Hepatocyte (in vitro differentiated cells): ENCODE data around the gene CTBP2. TPM values are rescaled to one million over a fixed set of nuclear protein-coding genes. Genes with fewer than 3 reads are reported as not detected.

Source experiments
- DNase-seq: peaks from one replicate; pipeline ENCODE4 v3.0.0-alpha.2; 2016; ENCODE audit warnings: low spot score
- H2AFZ ChIP-seq: fragments of 200-600 bp; sonication (generic); 2 replicates; pipeline ENCODE4 v1.6.0; 2016; ENCODE audit warnings: antibody characterized with exemption, mild to moderate bottlenecking
- H3K27ac ChIP-seq: fragments of 200-600 bp; sonication (generic); 2 replicates; pipeline ENCODE4 v1.5.1; 2016; ENCODE audit warnings: mild to moderate bottlenecking
- H3K27me3 ChIP-seq: fragments of 200-600 bp; sonication (generic); 2 replicates; pipeline ENCODE4 v1.6.1; 2016
- H3K36me3 ChIP-seq: fragments of 200-600 bp; sonication (generic); replicated peaks from 2 replicates; pipeline ENCODE4 v1.5.1; 2016; ENCODE audit warnings: low read depth; ENCODE audit not compliant: insufficient read depth
- H3K4me1 ChIP-seq: fragments of 200-600 bp; sonication (generic); 2 replicates; pipeline ENCODE4 v1.5.1; 2016; ENCODE audit warnings: mild to moderate bottlenecking, moderate library complexity; ENCODE audit not compliant: insufficient read depth
- H3K4me2 ChIP-seq: fragments of 200-600 bp; sonication (generic); 2 replicates; pipeline ENCODE4 v1.6.0; 2016
- H3K4me3 ChIP-seq: fragments of 200-600 bp; sonication (generic); 2 replicates; pipeline ENCODE4 v1.5.1; 2016; ENCODE audit warnings: mild to moderate bottlenecking
- H3K79me2 ChIP-seq: fragments of 200-600 bp; sonication (generic); 2 replicates; pipeline ENCODE4 v1.6.0; 2017; ENCODE audit warnings: mild to moderate bottlenecking
- H3K9me2 ChIP-seq: fragments of 200-600 bp; sonication (generic); replicated peaks from 2 replicates; pipeline ENCODE4 v1.6.0; 2017; ENCODE audit warnings: mild to moderate bottlenecking; ENCODE audit not compliant: insufficient read depth
- H3K9me3 ChIP-seq: fragments of 200-600 bp; sonication (generic); 2 replicates; pipeline ENCODE4 v1.5.1; 2016; ENCODE audit warnings: low read depth, mild to moderate bottlenecking
- H4K20me1 ChIP-seq: fragments of 200-600 bp; sonication (generic); 2 replicates; pipeline ENCODE4 v1.6.0; 2016; ENCODE audit warnings: mild to moderate bottlenecking; ENCODE audit not compliant: insufficient read depth, poor library complexity, severe bottlenecking
- CTCF ChIP-seq: fragments of 200-600 bp; sonication (generic); IDR thresholded peaks from 2 replicates; pipeline ENCODE4 v1.5.1; 2016; ENCODE audit warnings: antibody characterized with exemption, mild to moderate bottlenecking; ENCODE audit not compliant: poor library complexity
- EZH2 ChIP-seq: fragments of 200-600 bp; sonication (generic); IDR thresholded peaks from 2 replicates; pipeline ENCODE4 v1.6.1; 2016; ENCODE audit warnings: antibody characterized with exemption, mild to moderate bottlenecking, borderline replicate concordance
- EZH2phosphoT487 ChIP-seq: fragments of 200-600 bp; sonication (generic); IDR thresholded peaks from one replicate; pipeline ENCODE4 v1.6.1; 2018; ENCODE audit warnings: antibody characterized with exemption, mild to moderate bottlenecking, low read depth, moderate library complexity; ENCODE audit not compliant: unreplicated experiment, severe bottlenecking
- WGBS: methylation state at CpG from one replicate; pipeline ENCODE4 v1.1.6; 2016; ENCODE audit warnings: low lambda C conversion rate; ENCODE audit errors: missing lambda C conversion rate; 5-methylcytosine and 5-hydroxymethylcytosine counted together
- polyA plus RNA-seq: library from polyadenylated mRNA; unstranded; fragments of >200 nt; fragmentation: Nextera tagmentation; extraction: Ambion mirVana; gene quantifications from 2 replicates; pipeline ENCODE4 v1.2.1, GENCODE V29; 2016
- total RNA-seq: library from RNA; depleted of rRNA; stranded (reverse); fragments of >200 nt; gene quantifications from 2 replicates; pipeline ENCODE4 v1.2.3, GENCODE V29; 2014

The CTBP2 gene
- total and polyA plus RNA-seq, 2 experiments from 2014 or later, result 61.3 to 81.0 TPM

GRCh38 chr10:125076121-125076825, 84.1 kb downstream of the CTBP2 start:
- Histone ChIP-seq H3K4me2 (no peak overlapping the region), H3K9me2 (no peaks in the 10 kb centered on the region), H3K4me1 (no peaks in the 10 kb centered on the region), H3K4me3 (no peak overlapping the region), H3K9me3 (no peaks in the 10 kb centered on the region), H3K79me2 (peaks cover 99% of the 10 kb centered on the region), H3K27ac (no peak overlapping the region), H3K27me3 (no peaks in the 10 kb centered on the region), H2AFZ (no peak overlapping the region), H4K20me1 (peaks cover 43% of the 10 kb centered on the region), H3K36me3 (no peaks in the 10 kb centered on the region)
- 91% methylated on average over 15 of the region's 15 CpGs for WGBS
- no peak for TF ChIP-seq CTCF
- TF ChIP-seq EZH2, result no peak
- TF ChIP-seq EZH2phosphoT487, result no peak
- DNase-seq, result no peak

DNA sequence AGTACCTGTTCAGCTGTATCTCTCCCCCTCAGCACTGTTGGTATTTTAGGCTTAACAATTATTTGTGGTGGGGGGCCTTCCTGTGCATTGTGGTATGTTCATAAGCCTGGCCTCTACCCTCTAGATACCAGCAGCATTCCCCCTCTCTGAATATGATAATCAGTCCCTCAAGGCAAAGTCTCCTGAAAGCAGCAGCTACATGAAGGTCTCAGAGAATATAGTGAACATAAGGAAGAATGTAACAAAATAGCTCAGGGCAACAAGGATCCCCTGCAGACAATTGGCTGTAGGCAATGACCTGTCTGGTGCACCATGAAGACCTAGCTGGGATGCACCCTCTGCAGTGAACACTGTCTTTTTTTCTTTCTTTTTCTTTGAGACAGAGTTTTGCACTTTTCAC, 86.4 kb downstream of the CTBP2 start:
- H4K20me1 ChIP-seq, result peaks cover 36% of the 10 kb centered on the region
- no peak for DNase-seq
- no peak overlapping the region for H3K4me3 ChIP-seq
- peaks cover 99% of the 10 kb centered on the region for H3K79me2 ChIP-seq
- H3K4me2 ChIP-seq, result no peak overlapping the region
- H3K9me2 ChIP-seq, result no peaks in the 10 kb centered on the region
- no peaks in the 10 kb centered on the region for H3K4me1 ChIP-seq
- no peaks in the 10 kb centered on the region for H3K9me3 ChIP-seq
- H3K27me3 ChIP-seq, result no peaks in the 10 kb centered on the region
- no peak overlapping the region for H2AFZ ChIP-seq
- no peaks in the 10 kb centered on the region for H3K36me3 ChIP-seq
- H3K27ac ChIP-seq, result no peak overlapping the region
- no peak for TF ChIP-seq EZH2
- no peak for TF ChIP-seq EZH2phosphoT487
- TF ChIP-seq CTCF, result no peak

DNA sequence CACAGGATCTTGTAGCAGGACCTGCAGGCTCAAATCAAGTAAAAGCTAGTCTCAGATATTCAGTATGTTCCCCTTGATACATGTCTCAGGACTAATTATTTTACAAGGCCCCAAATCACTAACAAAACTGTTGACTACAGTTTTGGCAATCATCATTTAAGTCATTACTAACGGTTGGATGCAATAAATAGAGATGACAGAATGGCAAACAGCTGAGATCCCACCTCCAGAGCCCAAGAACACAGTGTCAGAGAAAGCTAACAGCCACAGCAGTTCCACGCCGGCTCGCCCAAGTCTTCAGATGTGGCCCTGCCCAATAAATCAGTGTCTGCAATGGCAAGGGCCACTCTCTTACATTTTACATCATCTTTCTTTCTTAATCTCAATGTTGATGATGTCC, 87.6 kb downstream of the CTBP2 start:
- H3K4me2 ChIP-seq, result no peak overlapping the region
- H3K9me3 ChIP-seq, result no peaks in the 10 kb centered on the region
- H3K4me1 ChIP-seq, result no peaks in the 10 kb centered on the region
- H2AFZ ChIP-seq, result no peak overlapping the region
- TF ChIP-seq EZH2phosphoT487, result no peak
- no peak for TF ChIP-seq CTCF
- no peak for TF ChIP-seq EZH2
- no peaks in the 10 kb centered on the region for H3K9me2 ChIP-seq
- no peaks in the 10 kb centered on the region for H3K36me3 ChIP-seq
- no peak overlapping the region for H3K27ac ChIP-seq
- no peak for DNase-seq
- peaks cover 99% of the 10 kb centered on the region for H3K79me2 ChIP-seq
- H4K20me1 ChIP-seq, result peaks cover 43% of the 10 kb centered on the region
- H3K4me3 ChIP-seq, result no peak overlapping the region
- no peaks in the 10 kb centered on the region for H3K27me3 ChIP-seq
- WGBS, result 94% methylated on average over 4 of the region's 4 CpGs

GRCh38 chr10:125071008-125071407, 89.4 kb downstream of the CTBP2 start:
- Histone ChIP-seq H3K4me2 (no peak overlapping the region), H3K36me3 (no peaks in the 10 kb centered on the region), H2AFZ (no peak overlapping the region), H3K4me1 (no peaks in the 10 kb centered on the region), H3K79me2 (peaks cover 99% of the 10 kb centered on the region), H3K4me3 (no peak overlapping the region), H3K9me2 (no peaks in the 10 kb centered on the region), H3K27me3 (no peaks in the 10 kb centered on the region), H4K20me1 (peaks cover 41% of the 10 kb centered on the region), H3K9me3 (no peaks in the 10 kb centered on the region), H3K27ac (no peak overlapping the region)
- WGBS, result 96% methylated on average over 11 of the region's 11 CpGs
- DNase-seq, result no peak
- TF ChIP-seq CTCF (no peak), EZH2 (no peak), EZH2phosphoT487 (no peak)
